Measurements from ENCODE around the gene HIGD1C.
"Not testable (repeated sequence)": the region's sequence is repeated elsewhere in the genome, so short reads cannot be mapped to it uniquely, and the experiment has no call there.

The HIGD1C gene

DNA sequence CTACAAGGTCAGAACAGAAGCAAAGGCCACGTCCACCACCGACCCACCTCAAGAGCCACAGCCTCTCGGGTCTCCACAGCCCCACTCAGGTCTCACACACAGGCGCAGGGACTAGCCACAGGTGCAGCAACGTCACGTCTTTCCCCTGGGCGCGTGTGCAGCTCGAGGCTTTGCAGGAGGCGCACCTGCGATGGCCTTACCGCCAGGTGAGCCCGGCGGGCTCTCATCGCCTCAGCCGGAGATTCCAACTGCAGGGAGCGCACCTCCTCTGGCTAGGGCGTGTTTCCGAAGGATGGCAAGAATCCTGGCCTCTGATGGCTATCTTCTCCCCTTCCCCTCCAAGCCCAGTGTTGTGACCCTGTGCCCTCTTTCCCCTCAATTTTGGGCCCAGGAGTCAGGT is at the start of gene HIGD1C:
Gene HIGD1C (plus strand): TSS at position 35 of the 400 bp plus-strand sequence. CDS start 1,455 bp downstream, outside the sequence.
- no peak for DNase-seq

DNA sequence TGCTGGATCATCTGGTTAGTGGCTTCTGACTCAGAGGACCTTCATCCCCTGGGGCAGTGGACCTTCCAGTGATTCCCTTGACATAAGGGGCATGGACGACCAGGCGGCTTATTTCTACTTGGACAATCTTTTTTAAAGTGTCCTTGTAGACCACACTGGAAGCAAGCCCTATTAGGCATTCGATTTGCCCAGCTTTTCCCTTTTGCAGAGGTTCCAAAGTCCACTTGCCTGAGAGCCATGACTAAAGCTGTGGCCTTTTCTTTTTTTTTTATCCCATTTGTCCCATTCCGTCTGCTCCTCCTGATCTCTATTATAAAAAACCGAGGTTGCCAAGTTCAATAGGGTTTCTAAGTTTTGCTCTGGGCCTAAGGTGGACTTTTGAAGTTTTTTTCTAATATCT is 43.9 kb upstream of the HIGD1C start:
- DNase-seq: not testable (repeated sequence)

DNA sequence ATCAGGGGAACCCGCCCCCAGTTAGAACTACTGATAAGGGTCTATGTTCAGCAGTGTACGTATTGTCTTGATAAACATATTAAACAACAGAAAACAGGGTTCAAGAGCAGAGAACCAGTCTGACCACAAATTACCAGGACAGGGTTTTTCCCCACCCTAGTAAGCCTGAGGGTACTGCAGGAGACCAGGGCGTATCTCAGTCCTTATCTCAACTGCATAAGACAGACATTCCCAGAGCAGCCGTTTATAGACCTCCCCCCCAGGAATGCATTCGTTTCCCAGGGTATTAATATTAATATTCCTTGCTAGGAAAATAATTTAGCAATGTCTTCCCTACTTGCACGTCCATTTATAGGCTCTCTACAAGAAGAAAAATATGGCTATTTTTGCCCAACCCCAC is 40.0 kb upstream of the HIGD1C start:
- not testable (repeated sequence) for DNase-seq

DNA sequence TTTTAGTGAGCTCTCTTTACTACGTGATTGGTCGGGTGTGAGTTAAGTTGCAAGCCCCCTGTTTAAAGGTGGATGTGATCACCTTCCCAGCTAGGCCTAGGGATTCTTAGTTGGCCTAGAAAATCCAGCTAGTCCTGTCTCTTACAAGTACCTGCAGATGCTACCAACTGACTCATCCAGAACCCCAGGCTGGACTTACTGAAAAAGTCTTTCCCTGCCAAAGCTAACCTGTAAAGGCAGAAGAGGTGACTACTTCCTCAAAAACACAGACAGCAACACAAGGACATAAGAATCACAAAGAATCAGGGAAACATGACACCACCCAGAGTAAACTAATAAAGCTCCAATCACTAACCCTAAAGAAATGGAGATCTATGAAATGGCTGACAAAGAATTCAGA is 39.1 kb upstream of the HIGD1C start:
- no peak for DNase-seq

DNA sequence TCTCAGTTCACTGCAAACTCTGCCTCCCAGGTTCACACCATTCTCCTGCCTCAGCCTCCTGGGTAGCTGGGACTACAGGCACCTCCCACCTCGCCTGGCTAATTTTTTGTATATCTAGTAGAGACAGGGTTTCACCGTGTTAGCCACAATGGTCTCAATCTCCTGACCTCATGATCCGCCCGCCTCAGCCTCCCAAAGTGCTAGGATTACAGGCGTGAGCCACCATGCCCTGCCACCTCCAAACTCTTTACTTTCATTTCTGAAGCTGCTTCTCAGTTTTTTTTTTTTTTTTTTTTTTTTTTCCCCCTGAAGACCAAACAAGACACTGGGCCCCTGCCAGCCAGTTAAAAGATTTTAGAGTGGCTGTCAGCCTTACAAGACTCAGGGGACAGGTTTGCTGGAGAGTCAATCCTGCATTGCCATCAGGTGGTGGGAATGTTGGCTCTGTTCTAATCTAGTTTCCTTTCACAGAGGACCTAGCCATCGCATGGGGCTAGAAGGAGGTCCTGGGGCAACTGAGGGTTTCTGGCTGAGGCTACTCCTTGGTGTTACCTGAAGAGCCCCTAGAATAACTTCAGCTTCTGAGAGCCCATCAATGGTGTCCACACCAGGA is 37.4 kb upstream of the HIGD1C start:
- peak; percentile 37 for DNase-seq

DNA sequence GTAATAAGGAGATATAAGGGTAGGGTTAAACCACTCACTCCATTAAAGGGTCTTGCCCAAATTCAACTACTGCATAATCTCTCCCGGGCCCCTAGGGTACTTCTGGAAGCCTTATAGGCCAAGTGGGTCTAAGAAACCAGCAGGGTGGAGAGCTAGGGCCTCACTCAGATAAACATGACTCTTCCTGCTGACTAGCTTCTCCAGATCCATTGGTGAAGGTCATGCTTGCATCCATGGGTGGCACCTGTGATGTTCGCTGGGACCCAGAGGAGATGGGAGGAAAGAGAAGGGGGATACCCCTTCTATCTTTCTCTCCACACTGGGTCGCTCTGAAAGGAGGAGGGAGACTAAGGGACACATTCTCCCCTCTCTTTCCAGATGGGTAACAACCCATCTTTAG is 36.1 kb upstream of the HIGD1C start:
- DNase-seq: no peak

DNA sequence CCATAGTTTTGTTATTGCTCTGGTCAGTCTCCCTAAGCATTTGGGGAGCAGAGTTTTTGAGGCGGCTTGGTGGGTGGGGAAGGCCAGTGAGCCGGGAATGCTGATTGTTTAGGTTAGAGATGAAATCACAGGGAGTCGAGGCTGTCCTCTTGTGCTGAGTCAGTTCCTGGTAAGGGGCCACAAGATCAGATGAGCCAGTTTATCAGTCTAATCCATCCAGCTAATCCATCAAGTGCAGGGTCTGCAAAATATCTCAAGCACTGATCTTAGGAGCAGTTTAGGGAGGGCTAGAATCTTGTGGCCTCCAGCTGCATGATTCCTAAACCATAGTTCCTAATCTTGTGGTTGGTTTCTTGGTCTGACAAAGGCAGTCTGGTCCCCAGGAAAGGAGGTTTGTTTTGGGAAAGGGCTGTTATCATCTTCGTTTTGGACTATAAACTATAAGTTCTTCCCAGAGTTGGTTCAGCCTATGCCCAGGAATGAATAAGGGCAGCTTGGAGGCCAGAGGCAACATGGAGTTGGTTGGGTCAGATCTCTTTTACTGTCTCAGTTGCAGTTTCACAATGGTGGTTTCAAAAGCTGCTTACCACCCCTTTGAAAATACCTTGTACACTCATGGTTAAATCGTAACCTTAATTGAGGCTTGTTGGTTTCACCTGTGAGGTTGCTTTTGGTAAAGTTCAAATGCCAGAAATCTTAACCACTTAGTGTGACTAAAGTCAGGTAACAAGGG is 33.6 kb upstream of the HIGD1C start:
- no peak for DNase-seq

DNA sequence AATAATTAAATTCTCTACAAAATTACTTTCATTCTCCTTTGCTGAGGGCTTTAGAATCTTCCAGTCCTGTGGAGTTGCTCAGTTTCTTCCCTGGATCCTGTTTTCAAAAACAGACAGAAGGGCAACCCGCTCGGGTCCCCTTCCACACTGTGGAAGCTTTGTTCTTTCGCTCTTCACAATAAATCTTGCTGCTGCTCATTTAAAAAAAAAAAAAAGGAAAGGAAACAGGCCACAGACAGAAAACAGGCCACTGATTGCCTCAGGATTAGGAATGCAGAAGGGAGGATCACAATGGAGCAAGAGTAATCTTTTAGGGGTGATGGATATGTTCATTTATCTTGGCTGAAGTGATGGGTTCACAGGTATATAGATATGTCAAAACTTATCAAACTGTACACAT is 29.5 kb upstream of the HIGD1C start:
- DNase-seq: no peak

DNA sequence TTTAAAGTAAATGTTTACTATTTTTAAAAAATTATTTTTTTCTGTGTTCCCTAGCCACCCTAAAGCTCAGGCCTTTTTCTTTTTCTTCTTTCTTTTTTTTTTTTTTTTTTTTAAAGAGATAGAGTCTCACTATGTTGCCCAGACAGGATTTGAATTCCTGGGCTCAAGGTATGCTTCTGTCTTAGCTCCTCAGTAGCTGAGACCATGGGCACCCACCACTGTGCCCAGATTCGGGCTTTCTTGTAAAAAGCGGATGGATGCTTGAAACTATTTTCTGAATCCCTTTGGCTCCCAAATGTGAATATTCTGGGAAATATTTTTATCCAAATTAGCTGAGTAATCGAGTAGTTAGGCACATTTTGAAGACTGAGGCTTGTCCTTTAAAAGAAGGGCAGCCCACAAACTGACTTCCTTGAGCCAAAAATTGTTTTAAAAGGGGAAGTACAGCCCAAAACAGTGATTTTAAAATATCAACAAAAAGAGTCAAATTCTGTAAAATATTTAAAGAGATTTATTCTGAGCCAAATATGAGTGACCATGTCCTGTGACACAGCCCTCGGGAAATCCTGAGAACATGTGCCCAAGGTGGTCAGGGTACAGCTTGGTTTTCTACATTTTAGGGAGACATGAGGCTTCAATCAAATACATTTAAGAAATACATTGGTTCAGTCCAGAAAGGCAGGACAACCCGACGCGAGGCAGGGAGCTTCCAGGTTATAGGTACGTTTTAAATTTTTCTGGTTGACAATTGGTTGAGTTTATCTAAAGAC is 28.8 kb upstream of the HIGD1C start:
- DNase-seq: no peak

DNA sequence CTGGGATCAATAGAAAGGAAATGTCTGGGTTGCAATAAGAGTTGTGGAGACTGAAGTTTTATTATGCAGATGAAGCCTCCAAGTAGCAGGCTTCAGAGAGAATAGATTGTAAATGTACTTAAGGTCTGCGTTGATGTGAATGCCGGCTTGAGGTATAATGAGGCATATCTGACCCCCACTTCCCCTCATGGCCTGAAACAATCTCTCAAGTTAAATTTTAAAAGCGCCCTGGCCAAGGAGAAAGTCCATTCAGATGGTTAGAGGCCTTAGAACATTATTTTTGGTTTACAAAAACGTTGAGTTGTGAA is 28.3 kb upstream of the HIGD1C start:
- DNase-seq: peak; percentile 57

DNA sequence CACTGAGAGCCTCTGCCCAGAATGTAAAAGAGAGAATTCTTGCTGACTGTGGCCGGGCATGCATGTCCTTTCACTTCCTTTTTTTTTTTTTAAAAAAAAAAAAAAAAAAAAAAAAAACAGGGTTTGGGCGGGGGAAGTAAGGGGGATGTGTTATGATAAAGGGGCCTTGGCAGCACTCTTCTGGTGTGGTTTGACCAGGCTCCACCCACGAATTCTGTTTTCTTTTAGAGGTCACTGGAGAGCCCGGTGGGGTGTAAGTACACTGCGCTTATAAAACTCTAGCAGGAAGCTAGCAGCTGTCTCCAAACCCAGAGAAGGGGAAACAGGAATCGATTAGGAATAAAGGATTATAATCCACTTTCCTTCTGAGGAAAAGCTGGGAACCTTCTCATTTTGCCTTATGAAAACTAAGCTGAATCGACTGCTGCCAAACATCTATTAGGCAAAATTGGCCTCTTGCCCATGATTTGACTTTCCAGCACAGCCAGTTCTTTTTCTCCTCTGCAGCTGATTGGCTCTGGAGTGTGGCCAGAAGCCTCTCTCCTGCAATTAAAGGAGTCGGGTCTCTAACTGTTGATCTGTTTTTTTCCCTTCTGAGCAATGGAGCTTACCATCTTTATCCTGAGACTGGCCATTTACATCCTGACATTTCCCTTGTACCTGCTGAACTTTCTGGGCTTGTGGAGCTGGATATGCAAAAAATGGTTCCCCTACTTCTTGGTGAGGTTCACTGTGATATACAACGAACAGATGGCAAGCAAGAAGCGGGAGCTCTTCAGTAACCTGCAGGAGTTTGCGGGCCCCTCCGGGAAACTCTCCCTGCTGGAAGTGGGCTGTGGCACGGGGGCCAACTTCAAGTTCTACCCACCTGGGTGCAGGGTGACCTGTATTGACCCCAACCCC is 27.7 kb upstream of the HIGD1C start:
- DNase-seq: peak; percentile 94

DNA sequence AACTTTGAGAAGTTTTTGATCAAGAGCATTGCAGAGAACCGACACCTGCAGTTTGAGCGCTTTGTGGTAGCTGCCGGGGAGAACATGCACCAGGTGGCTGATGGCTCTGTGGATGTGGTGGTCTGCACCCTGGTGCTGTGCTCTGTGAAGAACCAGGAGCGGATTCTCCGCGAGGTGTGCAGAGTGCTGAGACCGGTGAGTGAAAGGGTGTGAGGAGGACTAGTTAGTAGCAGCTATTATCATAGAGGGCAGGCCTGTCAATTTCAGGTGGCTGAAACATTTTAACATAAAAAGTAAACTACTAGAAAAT is 27.0 kb upstream of the HIGD1C start:
- peak; percentile 68 for DNase-seq

DNA sequence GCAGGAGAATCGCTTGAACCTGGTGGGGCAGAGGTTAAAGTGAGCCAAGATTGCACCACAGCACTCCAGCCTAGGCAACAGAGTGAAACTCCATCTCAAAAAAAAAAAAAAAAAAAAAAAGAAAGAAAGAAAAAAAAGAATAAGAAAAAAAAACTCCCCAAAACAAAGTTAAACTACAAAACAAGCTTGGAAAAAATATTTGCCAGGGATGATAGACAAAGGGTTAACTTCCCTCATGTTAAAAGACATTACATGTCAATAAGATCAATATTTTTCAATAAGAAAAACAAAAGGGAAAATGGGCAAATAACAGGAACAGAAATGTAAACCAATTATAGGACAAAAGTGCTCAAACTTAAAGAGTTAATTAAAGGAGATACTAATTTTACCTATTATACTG is 26.4 kb upstream of the HIGD1C start:
- DNase-seq: no peak

DNA sequence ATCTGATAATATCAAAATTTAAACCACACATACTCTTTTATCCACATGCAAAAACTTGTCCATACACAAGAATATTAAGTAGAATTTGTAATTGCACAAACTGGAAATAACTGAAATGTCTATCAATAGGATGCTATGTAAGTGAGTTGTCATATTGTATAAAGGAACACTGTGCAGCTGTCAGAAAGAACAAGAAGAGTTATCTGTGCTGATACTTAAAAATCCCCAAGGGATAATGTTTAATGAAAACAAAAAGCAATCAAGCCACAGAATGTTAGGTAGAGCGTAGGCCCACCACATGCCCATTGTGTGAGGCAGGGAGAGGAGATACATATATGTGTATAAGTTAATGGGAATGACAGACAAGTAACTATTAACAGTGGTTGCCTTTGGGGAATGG is 25.9 kb upstream of the HIGD1C start:
- peak; percentile 49 for DNase-seq

DNA sequence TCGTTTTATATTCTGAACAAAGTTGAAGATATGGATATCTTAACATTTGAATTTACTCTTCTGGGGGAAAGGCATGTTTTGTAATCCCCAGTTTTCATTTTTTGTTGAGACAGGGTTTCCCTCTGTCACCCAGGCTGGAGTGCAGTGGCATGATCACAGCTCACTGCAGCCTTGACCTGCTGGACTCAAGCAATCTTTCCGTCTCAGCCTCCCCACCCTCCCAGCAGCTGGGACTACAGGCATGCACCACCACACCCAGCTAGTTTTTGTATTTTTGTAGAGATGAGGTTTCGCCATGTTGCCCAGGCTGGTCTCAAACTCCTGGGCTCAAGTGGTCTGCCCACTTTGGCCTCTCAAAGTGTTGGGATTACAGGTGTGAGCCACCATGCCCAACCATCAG is 25.4 kb upstream of the HIGD1C start:
- not testable (repeated sequence) for DNase-seq

DNA sequence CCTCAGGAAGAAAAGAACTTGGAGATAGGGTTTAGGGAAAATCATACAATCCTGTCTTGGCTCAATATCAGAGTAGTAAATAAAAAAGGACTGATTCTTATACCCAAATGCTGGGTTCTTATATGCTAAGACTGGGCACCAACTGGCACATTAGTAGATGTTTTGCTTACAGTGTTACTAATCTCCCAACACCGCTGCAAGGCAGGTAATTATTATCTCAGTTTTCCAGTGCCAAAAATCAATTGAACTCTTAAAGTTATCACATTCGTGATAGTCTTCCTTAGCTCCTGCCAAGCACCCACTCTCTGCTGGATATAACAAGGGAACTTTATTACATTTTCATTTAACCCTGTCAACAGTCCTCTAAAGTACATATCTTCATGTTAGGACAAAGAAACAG is 25.0 kb upstream of the HIGD1C start:
- DNase-seq: no peak

DNA sequence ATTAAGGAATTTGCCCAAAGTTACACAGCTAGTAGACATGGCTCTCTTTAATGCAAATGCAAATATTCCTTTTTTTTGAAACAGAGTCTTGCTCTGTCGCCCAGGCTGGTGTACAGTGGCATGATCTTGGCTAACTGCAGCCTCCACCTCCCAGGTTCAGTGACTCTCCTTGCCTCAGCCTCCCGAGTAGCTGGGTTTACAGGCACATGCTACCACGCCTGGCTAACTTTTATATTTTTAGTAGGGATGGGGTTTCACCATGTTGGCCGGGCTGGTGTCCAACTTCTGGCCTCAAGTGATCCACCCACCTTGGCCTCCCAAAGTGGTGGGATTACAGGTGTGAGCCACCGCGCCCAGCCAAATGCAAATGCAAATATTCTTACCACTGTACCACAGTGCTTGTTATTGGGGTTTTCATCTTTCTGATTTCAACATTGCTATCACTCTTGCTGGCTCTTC is 24.5 kb upstream of the HIGD1C start:
- DNase-seq: no peak

DNA sequence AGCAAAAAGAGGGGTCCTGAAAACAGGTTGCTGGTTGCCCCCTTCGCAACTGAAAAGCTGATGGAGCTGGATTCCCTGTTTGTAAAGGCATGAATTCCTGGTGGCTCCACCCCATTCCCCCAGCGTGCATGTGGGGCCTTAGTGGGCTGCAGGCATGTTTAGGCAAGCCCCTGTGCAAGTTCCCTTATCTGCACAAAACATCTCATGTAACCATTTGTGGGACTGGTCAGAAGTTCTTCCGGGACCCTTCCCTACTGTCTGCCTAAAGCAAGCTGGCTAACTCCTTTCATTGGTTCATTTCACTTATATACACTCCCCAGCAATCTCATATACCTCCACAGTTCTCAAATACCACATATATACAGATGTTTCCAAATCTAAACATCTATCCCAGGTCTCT is 24.0 kb upstream of the HIGD1C start:
- DNase-seq: no peak

DNA sequence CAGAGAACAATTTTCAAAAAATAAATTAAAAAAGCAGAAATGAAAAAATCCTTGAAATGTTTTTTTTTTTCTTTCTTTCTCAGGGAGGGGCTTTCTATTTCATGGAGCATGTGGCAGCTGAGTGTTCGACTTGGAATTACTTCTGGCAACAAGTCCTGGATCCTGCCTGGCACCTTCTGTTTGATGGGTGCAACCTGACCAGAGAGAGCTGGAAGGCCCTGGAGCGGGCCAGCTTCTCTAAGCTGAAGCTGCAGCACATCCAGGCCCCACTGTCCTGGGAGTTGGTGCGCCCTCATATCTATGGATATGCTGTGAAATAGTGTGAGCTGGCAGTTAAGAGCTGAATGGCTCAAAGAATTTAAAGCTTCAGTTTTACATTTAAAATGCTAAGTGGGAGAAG is 22.5 kb upstream of the HIGD1C start:
- DNase-seq: no peak

DNA sequence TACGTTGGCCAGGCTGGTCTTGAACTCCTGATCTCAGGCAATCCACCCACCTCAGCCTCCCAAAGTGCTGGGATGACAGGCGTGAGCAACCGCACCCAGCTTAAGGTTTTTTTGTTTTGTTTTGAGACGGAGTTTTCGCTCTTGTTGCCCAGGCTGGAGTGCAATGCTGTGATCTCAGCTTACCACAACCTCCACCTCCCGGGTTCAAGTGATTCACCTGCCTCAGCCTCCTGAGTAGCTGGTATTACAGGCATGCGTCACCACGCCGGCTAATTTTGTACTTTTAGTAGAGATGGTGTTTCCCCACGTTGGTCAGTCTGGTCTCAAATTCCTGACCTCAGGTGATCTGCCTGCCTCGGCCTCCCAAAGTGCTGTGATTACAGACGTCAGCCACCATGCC is 21.9 kb upstream of the HIGD1C start:
- DNase-seq: not testable (repeated sequence)

DNA sequence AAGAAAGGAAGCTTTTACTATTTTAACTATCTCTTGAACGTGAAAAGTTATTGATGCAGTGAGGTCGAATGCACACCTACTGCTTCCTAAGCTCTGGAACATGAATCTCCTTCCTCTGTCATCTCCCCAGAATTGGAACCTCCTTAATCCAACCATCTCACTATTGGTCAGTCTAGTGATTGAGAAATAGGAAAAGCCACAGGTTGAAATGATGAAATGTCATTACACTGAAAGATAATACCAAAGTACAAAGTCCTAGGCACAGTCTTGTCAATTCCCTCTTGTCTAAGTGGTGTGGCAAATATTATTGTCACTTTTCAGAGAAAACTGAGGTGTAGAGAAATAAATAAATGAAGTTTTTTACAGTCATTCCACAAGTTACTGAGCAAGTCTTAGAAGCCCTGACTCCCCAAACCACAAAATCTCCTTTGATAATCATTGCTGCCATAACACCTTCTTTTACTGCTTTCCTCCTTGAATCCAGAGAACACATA is 19.5 kb upstream of the HIGD1C start:
- no peak for DNase-seq

DNA sequence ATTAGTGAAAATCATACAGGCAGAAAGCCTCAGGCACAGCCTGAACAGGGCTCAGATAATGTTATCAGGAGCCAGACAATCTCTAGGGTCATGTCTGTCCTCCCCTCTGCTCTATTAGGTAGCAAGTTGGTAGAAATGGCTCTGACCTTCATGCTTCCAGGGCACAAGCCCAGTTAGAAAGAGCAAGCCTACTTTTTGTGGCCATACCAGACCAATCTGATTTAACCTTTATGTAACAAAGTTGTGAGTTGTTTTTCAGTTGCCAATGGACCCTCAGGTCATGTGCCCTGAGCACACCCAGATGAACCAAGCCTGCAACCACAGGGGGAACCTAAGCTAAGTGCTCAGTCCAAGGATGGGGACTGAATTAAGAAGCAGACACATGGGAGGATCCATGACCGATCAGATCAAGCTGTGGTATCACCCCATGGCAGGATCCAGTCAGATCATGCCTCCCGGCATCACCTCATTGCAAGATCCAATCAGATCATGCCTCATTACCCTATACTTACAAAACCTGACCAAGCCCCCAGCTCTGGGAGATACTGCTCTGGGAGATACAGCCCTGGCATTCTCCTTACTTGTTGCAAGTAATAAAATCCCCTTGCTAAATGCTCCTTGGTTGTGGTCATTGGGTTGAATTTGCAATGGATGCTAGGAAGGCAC is 18.8 kb upstream of the HIGD1C start:
- DNase-seq: no peak
